ENCODE measurements around the gene UTP25.

Gene UTP25

GRCh38 chr1:209855623-209856022 lies 27.9 kb downstream of the UTP25 start:
- TF ChIP-seq CTCF (conservative IDR thresholded peaks at IDR 0.05) = no peak
- TF ChIP-seq ZFX (IDR thresholded peaks at IDR 0.05) = no peak

GRCh38 chr1:209858561-209859103 lies 30.9 kb downstream of the UTP25 start:
- H3K27ac ChIP-seq = no peak overlapping the region
- TF ChIP-seq CTCF (conservative IDR thresholded peaks at IDR 0.05) (no peak), ZFX (IDR thresholded peaks at IDR 0.05) (no peak)

More at GRCh38 chr1:209855623-209856022, 27.9 kb downstream of the UTP25 start:
- no peak overlapping the region for H3K27ac ChIP-seq

GRCh38 chr1:209860293-209860881 lies 32.6 kb downstream of the UTP25 start:
- TF ChIP-seq CTCF (conservative IDR thresholded peaks at IDR 0.05) (peak; percentile 94), ZFX (IDR thresholded peaks at IDR 0.05) (no peak)
- H3K27ac ChIP-seq = no peak overlapping the region

GRCh38 chr1:209861242-209861641 lies 33.5 kb downstream of the UTP25 start:
- H3K27ac ChIP-seq = no peak overlapping the region
- TF ChIP-seq ZFX (IDR thresholded peaks at IDR 0.05) (no peak), CTCF (conservative IDR thresholded peaks at IDR 0.05) (no peak)

GRCh38 chr1:209862391-209863356 lies 34.9 kb downstream of the UTP25 start:
- no peak overlapping the region for H3K27ac ChIP-seq
- TF ChIP-seq CTCF (conservative IDR thresholded peaks at IDR 0.05) (no peak), ZFX (IDR thresholded peaks at IDR 0.05) (no peak)

- H3K27ac ChIP-seq = no peak overlapping the region
- TF ChIP-seq CTCF (conservative IDR thresholded peaks at IDR 0.05) = no peak
- TF ChIP-seq ZFX (IDR thresholded peaks at IDR 0.05) = no peak
These were observed 36.2 kb downstream of the UTP25 start for GRCh38 chr1:209863766-209864485.

Data from C4-2B (cell line).